Measurements from ENCODE around the gene SYCE1L.
"Not testable (repeated sequence)": the region's sequence is repeated elsewhere in the genome, so short reads cannot be mapped to it uniquely, and the experiment has no call there.

The SYCE1L gene, protein sequence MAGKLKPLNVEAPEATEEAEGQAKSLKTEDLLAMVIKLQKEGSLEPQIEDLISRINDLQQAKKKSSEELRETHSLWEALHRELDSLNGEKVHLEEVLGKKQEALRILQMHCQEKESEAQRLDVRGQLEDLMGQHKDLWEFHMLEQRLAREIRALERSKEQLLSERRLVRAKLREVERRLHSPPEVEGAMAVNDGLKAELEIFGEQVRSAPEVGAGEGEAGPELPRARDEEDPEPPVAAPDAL

DNA sequence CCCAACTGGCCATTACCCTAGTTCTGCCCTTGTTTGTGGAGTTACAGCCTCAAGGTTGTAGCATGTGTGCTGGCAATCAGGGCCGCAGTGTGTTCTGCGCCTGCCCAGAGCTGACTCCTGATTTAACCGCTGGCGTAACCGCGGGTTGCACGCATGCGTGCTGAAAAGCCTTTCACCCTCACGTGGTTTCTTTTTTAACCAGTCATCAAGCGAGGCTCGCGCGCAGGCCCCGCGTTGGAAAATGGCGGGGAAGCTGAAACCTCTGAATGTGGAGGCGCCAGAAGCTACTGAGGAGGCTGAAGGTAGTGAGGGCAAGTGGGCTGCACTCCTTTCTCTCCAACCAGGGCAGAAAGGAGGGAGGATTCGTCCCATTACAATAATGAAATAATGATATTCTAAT lies at the start of gene SYCE1L:
TSS of gene SYCE1L (plus strand) at position 198 of the 400 bp plus-strand sequence. CDS start at position 242, 44 bp downstream.
- DNase-seq: no peak

DNA sequence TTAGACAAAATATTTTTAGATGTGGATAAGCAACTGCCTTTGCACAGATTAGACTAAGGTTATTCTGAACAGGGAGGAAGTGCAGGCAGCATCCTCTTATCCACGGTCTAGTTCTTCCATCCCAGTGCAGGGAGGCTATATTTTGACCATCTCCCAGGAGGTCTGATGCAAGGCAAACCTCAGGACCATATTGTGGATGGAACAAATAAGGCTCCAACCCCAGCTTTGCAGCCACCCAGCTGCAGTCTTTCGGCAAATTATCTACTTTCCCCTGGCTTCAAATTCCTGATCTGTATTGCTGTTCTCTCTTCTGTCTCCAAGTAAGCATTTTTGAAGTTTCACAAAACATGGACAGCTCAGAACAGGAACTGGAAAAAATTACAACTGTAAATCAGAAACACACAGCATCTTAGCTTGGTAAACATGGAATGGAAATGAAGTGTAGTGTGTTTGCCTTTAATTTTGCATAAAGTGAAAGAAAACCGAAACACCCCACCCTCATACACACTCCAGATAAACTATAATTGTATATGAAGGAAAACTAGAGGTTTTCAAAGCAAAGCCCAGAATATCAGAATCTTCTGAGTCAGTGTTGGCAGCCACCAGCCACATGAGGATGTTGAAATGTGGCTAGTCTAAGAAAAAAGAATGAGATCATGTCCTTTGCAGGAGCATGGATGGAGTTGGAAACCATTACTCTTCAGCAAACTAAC lies 41.7 kb upstream of the SYCE1L start:
- DNase-seq: no peak

DNA sequence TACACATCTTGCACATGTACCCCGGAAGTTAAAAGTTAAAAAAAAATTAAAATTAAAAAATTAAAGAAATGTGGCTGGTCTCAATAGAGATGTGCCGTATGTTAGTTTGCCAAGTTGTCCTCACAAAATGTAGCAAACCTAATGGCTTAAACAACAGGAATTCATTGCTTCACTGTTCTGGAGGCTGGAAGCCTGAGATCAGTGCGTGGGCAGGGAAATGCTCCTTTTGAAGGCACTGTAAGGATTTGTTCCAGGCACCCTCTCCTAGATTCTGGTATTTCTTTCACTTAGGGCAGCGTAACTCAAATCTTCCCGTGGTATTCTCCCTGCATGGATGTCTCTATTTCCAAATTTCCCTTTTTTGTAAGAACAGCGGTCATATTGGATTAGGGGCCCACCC lies 40.9 kb upstream of the SYCE1L start:
- no peak for DNase-seq

DNA sequence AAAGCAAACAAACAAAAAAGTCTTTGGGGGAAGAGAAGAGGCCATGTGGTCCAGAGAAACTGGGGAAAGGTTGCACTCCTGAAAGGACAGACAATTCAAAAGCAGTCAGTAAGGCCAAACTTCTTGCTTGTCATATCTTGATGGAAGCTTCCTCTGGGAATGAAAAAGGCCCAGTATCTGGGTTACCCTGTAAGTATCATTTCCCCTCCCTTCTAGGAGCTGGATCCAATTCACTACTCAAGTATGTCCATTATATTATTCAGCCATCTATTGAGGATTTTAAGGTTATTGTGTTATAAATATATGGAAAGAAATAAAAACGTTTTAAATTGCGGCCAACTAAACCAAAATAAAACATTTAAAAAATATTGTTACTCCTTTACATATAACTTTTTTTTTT lies 34.2 kb upstream of the SYCE1L start:
- no peak for DNase-seq

DNA sequence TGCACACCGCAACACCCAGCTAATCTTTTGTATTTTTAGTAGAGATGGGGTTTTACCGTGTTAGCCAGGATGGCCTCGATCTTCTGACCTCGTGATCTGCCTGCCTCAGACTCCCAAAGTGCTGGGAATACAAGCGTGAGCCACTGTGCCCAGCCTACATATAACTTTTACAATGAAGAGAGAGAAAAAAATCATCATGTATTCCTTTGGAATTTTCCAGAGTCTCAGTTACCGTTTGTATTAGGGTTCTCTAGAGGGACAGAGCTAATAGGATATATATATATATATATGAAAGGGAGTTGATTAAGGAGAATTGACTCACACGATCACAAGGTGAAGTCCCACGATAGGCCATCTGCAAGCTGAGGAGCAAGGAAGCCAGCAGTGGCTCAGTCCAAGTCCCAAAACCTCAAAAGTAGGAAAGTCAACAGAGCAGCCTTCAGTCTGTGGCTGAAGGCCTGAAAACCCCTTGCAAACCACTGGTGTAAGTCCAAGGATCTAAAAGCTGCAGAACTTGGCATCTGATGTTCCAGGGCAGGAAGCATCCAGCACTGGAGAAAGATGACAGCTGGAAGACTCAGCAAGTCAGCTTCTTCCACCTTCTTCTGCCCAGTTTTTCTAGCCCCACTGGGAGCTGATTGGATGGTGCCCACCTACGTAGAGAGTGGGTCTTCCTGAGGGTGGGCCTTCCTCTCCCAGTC lies 33.5 kb upstream of the SYCE1L start:
- not testable (repeated sequence) for DNase-seq

DNA sequence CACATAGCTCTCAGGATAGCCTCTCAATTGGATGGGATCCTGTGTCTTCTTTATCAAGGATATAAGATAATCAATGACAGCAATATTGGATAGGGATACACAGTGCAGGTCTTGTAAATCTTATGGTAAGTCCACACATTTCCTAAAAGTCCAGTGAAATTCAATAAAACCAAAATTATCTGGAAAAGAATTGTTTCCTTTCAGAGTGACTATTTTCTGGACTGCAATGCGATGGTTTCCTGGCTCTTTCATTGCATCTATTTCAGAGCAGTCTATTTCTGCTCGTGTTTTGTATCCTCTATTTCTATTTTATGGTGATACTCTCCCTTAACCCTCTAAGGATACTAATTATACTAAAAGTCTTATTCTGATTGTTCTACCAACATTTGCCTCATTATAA lies 32.5 kb upstream of the SYCE1L start:
- no peak for DNase-seq

DNA sequence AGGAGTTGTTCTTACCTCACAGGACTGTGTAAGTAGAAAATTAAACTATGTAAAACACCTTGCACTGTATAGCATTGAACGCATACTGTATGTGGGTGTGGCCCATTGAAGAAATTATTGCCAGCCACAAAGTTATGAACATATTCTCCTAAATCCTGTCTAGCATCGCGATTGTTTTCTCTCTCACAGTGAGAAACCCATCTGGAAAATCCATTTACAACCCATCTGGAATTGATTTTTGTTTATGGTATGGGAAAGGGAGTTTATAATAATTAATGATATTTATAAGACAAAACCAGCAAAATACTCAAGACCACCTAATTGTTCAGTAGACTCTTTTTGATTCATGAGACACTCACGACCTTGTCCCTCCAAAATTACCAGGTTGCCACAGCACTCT lies 30.3 kb upstream of the SYCE1L start:
- no peak for DNase-seq

DNA sequence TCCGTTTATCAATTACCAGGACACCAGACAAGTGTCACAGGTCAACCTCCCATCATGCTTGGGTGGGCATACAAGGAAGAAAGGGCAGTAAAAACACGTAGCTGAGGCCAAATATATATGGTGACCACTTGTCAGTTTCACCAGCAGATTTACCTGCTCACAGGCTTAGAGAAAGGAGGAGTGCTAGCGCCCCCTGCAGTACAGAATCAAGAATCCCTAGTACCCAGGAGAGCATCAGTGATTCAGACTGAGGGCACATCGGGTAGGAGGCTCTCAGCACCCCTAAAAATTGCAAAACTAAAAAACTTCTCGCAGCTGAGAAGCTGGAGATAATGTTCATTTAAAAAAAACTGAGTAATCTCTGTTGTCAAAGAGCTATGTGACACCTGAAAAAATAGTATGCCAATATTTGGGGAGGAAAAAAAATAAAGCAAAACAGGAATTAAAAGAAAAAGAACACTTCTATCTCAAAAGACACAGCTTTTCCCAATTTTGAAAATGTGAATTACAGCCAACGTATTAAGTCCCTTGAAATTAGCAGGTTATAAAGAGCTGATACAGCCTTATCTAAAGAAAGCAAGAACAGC lies 29.5 kb upstream of the SYCE1L start:
- no peak for DNase-seq

DNA sequence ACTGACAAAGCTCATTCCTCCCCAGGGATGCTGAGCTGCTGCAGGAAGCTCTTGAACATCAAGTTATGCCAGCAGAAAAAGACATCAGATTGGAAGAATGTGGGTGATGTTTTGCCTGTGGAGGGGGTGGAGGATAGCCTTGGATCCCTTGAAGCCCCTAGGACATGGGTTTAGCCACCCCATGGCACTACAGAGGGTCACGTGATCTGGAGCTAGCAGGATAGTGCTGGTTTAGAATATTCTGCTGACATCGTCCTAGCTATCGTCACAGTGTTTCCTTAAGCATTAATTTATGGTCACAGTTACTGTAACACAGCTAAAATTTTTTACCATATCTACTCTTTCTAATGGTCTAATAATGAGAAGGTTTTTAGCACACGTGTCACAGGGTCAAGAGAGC lies 28.4 kb upstream of the SYCE1L start:
- no peak for DNase-seq

DNA sequence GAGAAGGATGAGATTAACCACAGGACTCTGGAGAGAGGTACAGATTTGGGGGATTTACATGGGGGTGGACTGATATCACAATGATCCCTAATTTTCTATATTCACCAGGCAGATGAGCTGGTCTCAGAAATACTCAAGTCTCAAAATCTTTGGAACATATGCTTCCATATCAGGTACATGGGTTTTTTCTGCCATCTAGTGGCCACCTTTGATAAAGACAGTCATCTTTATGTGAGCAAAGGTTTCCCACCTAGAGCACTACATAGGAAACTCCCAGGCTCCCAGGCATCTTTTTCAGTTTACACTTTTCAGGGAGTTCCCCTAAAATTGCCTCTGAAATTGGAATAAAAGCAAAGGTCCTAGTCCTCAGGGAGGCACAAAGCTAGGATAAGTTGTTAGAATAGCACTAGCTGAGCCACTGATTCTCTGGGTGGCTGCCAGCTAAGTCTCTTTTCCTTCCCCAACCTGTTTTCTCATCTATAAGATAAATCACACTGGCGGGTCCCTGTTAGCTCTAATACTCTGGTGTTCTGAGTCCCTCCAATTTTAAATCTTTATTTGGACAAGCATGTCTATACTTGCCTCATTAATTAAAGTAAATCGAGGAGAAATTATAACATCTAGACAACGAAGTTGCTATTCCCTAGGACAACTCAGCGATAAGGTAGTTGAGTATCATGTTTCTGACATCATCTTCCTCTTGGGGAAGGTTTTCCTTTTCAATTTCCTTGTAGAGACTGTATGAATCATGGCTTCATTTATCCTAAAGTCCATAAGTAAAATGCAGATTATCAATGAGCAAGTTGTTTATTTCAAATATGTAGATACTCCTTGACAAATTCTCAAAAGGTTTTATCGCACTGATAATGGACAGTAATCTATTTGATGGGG lies 27.2 kb upstream of the SYCE1L start:
- no peak for DNase-seq

DNA sequence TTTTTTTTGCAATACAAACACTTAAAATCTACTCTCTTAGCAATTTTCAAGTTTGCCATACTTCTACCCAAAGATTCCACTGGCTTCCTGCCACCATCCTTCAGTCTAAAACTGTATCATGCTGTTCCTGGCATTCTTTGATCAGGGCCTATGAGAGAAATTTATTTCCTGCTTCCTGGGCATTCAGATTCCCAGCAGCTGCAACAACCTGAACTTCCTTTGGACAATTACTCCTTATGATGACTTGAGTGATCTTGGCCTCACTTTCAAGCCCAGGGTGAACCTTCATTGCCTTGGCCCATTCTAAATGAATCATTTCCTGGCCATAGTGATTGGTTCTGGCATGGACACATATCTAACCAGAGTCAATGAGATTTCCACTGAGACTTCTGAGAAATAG lies 26.3 kb upstream of the SYCE1L start:
- DNase-seq: no peak

DNA sequence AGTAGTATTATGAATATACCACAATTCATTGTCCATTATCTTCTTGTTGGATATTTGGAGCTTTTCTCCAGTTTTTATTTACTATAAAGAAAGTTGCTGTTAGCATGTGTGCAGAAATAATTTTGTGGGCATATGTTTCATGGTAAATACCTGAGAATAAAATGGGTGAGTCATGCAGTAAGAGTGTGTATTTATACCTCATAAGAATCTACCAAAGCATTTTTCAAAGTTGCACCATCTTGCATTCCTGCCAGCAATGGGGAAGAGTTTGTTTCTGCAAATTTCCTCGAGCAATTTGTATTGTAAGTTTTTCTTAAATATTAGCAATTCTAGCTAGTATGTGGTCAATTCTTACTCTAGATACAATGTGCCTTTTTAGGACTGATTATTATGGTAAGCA lies 16.1 kb upstream of the SYCE1L start:
- no peak for DNase-seq

DNA sequence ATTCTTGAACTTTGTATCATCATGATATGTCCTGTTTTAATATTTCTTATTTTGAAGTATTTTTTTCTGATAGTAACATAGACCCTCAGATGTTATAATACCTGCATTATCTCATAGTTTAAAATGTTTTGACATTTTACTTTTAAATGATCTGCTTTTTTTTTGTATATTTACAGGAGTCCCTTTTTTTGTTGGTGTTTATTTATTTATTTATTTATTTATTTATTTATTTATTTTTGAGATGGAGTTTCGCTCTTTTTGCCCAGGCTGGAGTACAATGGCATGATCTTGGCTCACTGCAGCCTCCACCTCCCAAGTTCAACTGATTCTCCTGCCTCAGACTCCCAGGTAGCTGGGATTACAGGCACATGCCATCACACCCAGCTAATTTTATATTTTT lies 12.9 kb upstream of the SYCE1L start:
- DNase-seq: not testable (repeated sequence)

DNA sequence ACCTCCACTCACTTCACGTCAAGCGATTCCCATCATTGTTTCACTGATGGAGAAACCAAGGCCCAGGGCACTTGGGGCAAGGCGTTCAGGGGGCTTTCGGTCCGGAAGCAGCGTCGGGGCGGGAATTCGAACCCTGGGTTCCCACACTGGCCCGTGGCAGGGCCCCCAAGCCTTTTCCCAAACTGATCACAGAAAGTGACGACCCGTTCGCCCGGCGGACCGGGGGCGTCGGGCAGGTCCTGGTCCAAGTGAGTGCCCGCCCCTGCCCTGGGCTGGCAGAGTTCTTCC lies 9.1 kb upstream of the SYCE1L start:
- DNase-seq: no peak

DNA sequence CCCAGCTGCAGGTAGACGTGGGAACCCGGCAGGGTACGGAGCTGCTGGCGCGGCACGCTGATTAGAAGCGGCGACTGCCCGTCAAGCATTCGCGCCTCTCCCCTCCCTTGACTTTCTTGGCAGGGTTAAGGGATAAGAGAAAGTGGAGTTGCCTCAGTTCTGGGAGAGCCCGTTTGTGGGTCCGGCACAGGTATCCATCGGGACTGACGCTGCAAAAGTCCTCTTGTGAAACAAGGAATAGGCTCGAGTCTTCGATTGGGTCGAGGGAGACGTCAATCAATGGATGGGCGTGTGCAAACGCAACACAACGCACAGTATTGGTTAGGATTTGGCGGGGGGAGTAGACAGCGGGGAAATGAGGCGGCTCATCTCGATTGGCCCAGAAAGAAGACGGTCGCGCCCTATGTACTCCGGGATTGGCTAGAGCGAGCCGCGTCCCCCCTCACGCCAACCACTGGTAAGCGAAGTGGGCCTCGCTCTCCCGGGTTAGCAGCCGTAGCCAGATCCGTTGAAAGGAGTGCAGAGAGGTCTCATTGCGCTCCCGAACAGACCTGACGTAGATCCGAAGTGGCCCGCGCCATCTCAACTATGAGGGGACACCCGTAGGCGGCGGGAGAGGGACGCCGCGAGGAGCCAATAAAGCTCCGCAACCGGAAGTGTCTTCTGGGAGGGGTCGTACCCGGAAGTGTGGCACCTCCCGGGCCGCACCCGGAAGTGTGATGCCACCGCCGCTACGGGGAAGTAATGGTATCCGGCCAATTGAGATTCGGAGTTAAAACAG lies 8.5 kb upstream of the SYCE1L start, which contains the start of gene MON1B:
TSS of gene MON1B (plus strand) at position 713 of the 781 bp plus-strand sequence. CDS start 296 bp downstream, outside the sequence.
- peak; percentile 91 for DNase-seq

DNA sequence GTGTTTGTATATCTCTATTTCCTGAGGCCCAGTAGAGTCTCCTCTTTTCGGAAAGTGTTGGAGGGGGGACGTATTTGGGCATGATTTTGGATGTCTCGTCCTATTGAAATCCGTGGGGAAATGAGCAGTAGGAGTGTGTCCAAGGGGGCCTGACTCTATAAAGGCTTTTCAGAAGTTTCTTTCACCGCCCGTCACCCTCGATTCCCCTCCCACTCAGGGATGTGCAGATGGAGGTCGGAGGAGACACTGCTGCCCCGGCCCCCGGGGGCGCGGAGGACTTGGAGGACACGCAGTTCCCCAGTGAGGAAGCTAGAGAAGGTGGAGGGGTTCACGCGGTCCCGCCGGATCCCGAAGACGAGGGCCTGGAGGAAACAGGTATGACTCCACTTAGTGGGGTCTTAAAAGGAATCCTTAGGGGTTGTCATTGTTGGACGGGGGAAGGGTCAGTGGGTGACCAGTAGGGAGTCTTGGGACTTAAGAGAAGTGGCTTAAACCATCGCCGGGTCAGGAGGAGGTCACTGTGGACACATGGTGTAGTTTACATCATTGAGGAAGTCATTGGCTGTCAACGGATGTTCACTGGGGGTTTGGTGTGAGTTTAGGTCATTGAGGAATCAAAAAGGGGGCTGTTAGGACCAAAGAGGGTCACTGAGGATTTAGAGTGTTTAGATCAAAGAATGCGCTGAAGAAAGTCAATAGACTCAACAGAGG lies 7.8 kb upstream of the SYCE1L start:
- DNase-seq: no peak

DNA sequence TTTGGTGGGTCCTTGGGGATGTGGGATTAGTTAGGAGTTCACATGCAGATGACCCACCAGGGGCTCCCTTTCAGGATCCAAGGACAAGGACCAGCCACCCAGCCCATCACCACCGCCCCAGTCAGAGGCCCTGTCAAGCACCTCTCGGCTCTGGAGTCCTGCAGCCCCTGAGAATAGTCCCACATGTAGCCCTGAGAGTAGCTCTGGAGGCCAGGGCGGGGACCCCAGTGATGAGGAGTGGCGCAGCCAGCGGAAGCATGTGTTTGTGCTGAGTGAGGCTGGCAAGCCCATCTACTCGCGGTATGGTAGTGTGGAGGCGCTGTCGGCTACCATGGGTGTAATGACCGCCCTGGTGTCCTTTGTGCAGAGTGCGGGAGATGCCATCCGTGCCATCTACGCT lies 5.8 kb upstream of the SYCE1L start:
- no peak for DNase-seq

DNA sequence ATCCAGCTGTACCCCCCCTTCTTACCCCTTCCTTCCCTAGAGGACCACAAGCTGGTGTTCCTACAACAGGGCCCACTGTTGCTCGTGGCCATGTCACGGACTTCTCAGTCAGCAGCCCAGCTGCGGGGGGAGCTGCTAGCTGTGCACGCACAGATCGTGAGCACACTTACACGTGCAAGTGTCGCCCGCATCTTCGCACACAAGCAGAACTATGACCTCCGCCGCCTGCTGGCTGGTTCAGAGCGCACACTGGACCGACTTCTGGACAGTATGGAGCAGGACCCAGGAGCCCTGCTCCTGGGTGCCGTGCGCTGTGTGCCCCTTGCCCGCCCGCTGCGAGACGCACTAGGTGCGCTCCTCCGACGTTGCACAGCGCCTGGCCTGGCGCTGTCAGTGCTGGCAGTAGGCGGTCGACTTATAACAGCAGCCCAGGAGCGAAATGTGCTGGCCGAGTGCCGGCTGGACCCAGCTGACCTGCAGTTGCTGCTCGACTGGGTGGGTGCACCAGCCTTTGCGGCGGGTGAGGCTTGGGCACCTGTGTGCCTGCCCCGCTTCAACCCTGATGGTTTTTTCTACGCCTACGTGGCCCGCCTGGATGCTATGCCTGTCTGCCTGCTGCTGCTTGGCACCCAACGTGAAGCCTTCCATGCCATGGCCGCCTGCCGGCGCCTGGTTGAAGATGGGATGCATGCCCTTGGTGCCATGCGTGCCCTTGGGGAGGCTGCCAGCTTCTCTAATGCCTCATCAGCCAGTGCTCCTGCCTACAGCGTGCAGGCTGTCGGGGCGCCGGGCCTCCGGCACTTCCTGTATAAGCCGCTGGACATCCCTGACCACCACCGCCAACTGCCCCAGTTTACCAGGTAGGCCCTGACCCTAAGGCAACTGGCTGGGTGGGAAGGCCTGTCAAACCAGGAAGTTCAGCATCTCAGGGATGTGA lies 4.6 kb upstream of the SYCE1L start:
- no peak for DNase-seq

DNA sequence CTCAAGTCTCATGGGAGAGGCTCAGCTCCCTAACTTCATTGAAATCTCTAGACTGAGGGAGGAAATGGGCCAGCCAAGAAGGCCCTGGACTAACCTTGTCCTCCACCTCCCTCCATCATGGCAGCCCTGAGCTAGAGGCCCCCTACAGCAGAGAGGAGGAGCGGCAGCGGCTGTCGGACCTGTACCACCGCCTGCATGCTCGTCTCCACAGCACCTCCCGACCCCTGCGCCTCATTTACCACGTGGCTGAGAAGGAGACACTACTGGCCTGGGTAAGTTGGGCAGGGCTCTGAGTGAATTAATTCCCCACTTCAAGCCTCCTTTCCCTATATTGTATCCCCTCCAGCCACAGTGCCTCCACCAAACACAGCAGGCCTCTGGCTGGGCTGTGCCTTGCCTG lies 3.8 kb upstream of the SYCE1L start:
- no peak for DNase-seq

DNA sequence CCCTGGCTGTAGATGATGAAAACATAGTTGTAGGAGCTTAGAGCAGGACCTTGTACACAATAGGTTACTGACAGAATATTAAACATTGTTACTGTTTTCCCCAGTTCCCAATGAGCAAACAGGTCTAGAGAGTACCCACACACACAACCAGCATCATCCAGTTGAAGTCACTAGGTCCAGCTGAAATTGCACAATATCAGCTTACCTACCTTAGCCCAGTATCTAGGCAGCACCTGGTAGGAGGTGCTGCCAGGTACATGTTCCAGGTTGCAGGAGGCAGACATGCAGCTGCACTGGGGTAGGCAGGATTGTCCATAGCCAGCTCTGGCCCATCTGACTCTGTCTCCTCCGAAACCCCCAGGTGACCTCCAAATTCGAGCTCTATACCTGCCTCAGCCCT lies 1.5 kb upstream of the SYCE1L start:
- DNase-seq: no peak
